HG03460 (cell line): Measurements from ENCODE around the gene JSRP1.

Experiments
- ATAC-seq: cut with Tn5 transposase; IDR thresholded peaks from one replicate; pipeline ENCODE4 v1.9.1; 2021; ENCODE audit not compliant: unreplicated experiment

Gene JSRP1

DNA sequence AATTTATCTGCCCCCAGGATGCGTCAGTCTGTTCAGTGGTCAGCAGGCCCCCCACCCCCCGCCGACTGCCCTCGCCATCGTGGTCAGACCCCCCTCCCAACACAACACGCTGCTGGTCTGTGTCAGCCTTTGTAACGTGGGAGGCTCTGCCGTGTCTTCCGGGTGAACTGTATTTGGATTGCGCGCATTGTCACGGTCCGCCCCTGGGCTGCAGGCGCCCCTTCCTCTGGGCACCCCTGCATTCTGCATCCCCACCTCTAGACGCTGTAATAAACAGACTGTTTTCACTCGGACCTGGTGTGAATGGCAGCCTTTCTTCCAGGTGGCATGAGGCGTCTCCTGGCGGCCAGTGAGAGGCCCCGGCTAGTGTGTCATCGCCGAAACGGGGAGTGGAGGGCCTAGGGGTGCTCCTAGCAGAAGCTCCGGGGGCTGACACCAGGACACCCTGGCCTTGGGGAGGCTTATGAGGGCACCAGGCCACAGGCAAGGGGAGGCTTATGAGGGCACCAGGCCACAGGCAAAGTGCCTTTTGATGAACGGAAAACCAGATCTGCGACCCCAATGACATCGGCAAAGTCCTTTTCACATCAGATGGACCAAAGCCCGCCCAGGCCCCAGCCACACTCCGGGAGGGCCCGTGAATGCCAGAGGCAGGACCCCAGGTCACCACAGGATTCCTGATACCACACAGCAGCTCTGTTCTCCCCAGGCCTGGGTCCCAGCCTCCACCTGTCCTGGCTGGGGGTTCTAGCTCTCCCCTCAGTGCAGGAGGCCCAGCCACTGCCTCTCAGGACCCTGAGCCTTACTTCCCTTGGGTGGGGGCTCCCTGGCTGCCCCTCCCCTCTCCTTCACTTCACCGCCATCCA, 23.7 kb downstream of the JSRP1 start:
- no peak for ATAC-seq

DNA sequence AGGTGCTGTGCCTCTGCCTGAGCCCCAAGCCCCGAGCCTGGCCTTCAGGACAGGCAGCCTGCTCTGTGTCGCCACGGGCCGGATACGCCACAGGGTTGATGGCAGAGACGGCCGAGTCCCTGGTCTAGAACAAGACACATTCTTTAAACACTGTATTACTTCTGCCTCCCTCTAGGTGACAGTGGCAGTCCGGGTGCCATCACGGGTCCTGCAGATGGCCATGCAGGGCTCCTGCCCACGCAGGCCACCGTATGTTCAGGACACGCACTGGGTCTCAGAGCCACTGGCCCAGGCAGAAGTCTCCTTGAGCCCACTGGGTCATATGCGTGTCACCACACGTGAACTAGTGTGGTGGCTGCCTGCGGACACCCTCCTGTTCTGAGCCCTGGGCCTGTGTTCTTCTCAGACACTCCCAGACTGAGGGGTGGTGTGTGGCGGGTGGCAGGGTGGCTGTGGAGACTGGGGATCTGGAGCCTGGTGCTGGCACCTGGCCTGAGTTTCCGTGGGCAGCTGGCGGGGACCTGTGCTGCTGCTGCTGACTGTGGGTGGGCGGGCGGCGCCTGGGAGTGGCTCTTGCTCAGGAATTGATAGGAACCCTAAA, 24.5 kb downstream of the JSRP1 start:
- no peak for ATAC-seq

DNA sequence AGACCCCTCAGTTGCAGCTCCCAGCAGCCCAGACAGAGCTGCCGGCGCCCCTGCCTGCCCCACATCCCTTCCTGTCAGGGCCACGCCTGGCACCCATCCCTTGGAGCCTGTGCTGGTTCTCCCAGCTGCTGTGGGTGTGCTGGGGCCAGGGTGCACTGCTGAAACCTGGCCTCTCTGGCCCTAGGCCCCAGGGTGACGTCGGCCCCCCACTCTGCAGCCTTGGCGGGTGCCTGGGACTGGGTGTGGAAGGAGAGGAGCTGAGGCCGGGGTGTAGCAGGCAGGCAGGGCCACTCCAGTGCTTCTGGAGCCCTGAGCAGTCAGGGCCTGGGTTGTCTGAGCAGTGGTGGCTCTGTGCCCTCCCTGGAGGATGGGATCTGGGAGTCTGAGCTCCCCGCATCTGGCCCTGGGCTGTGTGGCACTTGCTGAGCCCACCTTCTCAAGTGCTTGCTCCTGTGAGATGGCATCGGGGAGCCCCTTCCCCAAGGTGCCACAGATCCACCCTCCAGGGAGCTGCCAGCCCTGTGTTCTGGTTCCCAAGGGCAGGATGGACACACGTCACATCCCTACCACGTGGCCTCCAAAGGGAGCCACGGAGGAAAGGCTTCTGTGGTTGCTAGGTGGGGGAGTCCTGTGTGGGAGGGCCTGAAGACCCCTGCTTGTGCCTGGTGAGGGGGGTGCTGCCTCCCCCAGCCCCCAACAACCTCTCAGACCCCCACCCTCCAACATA, 25.2 kb downstream of the JSRP1 start:
- ATAC-seq = no peak

DNA sequence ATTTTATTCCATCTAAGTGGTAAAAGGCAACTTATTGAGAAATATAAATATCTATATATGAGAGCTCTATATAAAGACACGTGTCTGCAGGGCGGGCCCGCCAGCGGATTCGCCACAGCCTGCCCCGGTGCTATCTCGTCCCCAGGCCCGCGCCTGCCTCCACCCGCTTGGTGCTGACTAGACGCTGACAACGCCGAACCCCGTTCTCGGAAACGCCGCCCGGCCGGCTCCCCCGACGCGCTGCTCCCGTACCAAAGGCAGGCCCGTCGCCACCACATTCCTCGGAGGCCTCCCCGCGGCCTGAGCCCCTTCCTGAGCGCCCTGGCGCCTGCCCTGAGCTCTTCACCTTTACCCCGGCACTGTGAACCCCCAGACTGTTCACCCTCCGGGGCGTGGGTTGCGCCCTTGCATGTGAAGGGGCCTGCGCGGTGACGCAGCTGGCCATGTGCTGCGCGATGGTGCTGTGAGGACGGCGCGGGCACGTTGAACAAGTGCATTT, 26.1 kb downstream of the JSRP1 start:
- no peak for ATAC-seq

DNA sequence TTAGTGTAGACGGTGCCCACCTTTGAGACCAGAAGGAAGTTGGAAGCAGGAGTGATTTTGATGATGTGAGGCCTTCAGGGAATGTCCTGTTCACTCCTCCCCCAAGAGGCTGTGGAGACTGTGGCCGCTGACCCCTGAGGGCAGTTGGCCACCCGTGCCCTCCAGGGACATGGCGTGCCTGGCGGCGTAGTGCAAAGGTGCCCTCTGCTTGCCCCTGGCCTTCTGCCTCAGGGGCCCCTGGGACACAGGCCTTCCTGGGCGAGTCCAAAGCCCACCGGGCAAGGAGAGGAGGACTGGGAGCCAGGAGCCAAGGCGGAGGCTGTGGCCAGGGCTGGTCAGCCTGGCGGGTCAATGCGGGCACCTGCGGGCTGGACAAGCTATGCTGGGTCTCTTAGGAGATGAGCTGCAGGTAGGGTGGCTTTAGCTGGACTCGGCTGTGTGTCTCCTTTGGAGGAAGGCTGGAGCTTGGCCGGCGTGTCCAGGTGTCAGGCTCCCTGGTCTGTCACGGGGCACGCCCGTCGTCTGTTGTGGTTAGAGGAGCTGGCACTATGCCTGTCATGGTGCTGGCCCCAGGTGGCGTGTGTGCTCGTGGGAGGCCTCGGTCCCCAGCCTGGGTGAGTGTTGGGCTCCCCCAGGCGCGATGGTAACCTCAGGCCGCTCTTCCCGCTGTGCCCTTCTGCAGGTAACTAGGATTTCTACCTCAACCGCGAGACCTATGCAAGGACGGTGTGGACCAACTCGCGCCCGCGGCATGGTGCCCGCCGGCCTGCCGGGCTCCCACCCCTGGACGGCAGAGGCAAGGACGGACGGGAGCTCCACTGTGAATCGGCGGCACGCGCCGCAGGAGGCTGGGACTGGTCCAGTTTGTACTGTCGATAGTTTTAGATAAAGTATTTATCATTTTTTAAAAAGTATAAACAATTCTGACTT, 26.8 kb downstream of the JSRP1 start:
- no peak for ATAC-seq

DNA sequence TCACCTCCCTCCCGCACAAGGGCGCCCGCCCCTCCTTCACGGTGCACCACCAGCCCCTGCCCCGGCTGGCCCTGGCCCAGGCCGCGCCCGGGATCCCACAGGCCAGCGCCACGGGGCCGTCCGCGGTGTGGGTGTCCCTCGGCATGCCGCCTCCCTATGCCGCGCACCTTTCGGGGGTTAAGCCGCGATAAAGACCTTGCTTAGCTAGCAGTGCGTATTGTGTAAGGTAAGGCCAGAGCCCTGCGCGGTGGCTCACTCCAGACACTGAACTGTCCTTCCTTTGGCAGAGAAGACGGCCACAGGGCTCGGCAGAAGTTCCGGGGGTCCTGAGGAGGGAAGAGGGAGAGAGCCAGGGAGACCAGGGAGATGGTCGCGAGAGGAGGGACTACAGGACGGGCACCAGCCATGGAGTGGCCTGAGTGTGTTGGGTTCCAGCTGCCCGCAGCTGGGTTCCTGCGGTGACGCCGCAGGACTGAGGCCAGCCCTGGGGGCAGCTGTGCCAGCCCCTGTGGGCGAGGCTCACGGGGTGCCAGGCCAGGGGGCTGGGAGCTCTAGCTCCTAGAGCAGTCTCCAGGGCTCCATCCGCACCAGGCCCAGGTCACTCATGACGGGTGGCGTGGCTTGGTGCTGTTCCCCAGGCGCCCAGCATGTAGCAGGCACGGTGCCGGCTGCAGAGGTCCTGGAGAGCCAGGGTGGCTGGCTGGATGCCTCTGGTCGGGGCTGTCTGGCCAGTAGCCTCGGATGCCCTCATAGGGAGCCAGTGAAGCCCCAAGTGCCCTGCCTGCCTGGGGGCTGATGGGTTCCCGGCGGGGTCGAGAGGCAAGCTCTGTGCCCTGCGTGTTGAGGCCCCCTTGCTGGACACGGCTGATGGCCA, 27.8 kb downstream of the JSRP1 start:
- ATAC-seq = no peak

DNA sequence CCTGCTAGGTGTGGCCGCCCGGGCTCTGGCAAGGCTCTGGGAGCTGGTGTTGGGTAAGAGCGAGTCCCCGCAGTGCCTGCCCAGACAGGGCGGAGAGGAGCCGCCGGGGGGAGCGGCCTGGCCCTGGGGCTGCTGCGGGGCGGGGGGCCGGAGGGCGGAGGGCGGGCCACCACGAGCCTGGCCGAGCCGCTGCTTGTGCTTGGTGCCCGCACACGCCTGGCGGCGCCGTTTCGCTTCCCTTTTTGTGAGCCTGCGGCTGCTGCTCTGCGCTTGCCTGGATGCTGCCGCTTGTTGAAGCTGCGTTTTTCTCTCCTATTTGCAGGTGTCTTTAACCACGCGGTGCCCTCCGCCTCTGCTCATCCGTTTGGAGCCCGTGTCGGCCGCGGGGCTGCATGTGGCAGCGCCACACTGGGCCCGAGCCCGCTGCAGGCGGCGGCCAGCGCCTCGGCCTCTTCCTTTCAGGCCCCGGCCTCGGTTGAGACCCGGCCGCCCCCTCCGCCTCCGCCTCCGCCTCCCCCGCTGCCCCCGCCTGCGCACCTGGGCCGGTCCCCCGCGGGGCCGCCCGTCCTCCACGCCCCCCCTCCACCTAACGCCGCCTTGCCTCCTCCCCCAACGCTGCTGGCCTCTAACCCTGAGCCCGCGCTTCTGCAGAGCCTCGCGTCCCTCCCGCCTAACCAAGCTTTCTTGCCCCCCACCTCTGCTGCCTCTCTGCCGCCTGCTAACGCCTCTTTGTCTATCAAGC, 28.6 kb downstream of the JSRP1 start:
- no peak for ATAC-seq

DNA sequence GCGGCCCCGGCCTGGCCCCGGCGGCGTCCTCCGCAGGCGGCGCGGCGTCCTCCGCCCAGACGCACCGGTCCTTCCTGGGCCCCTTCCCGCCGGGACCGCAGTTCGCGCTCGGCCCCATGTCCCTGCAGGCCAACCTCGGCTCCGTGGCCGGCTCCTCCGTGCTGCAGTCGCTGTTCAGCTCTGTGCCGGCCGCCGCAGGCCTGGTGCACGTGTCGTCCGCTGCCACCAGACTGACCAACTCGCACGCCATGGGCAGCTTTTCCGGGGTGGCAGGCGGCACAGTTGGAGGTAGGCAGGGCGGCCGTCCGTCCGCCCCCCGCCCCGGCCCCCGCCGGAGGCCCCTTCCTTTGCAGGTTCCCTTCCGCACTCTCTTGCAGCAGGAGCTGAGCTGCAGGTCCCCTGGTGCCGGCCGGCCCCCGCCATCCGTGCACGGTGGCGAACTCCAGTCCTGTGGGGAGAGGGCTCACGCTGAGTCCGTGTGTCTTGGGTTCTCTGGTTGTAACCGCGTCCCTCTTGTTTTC, 29.3 kb downstream of the JSRP1 start:
- no peak for ATAC-seq

DNA sequence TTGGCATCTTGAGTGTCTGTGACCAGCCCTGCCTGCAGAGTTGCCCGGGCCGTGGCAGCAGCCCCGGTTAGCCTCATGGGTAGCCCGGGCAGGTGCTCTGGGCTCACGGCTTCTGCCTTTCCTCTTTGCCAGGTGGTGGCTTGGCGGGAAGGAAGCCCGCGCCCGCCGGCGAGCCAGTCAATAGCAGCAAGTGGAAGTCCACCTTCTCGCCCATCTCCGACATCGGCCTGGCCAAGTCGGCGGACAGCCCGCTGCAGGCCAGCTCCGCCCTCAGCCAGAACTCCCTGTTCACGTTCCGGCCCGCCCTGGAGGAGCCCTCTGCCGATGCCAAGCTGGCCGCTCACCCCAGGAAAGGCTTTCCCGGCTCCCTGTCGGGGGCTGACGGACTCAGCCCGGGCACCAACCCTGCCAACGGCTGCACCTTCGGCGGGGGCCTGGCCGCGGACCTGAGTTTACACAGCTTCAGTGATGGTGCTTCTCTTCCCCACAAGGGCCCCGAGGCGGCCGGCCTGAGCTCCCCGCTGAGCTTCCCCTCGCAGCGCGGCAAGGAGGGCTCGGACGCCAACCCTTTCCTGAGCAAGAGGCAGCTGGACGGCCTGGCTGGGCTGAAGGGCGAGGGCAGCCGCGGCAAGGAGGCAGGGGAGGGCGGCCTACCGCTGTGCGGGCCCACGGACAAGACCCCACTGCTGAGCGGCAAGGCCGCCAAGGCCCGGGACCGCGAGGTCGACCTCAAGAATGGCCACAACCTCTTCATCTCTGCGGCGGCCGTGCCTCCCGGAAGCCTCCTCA, 30.0 kb downstream of the JSRP1 start:
- no peak for ATAC-seq

DNA sequence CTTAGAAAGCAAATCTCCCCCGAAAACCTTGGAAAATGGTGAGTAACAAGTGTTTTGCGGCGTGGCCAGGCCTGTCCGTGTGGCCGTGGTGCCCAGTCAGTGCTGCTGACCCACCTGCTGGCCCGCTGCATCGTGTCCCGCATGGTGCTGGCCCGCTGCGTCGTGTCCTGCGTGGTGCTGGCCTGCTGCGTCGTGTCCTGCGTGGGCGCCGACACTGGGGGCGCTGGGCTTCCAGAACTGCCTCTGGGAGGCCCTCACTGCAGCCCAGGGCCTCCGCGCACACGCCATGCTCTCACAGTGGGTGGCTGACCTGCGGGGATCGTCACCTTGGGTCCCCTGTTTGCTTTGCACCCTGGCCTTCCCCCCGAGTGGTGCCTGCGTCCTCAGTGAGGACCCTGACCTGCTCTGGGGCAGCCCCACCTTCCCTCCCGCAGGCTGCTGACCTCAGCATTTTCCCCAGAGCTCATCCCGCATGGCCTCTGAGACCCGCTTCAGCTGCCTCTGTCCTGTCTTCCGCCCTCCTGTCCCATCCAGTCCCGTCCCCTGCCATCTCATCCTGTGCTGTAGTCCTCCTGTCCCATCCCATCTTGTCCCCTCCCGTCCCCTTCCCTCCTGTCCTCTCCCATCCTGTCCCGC, 30.7 kb downstream of the JSRP1 start:
- ATAC-seq = no peak

DNA sequence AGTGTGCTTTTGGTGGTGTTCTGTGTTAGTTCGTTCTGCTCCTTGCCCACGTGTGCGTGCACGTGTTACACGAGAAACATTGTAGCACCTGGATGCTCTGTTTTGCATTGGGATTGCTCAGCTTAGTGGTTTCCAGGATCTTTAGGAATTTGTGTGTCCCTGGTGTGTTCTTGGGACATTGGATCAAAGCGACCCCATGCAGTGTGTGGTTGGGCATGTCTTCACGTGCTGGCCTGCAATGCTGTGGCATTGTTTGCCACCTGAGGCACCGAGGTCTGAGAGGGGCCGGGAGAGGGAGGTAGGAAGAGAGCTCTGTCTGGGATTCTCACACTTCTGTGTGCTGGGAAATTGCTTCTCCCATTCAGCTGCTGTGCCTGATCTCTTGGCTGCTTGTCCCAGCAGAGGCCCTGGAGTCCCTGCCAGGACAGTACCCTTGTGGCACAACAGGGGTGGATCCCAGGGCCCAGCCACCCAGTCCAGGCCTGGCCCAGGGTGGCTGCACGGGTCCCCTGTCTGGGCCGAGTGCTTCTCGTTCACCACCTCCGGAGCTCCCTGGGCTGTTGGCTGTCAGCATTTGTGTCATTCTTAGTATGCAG, 31.4 kb downstream of the JSRP1 start:
- ATAC-seq = no peak

DNA sequence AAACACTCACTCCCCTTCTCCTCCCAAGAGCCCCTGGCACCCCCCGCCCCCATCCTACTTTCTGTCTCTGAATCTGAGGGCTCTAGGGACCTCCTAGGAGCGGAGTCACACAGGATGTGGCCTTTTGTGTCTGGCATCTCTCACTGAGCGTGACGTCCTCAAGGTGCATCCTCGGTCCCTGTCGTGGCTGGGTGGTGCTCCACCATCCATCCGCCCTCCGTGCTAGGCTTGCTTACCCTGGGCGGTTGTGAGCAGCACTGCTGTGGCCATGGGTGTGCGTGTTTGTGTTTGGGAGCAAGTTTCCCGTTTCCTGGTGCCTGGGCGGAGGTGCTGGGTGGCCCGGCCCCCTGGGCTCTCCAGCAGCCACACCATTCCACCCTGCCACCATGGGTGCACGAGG, 32.3 kb downstream of the JSRP1 start:
- ATAC-seq = no peak

DNA sequence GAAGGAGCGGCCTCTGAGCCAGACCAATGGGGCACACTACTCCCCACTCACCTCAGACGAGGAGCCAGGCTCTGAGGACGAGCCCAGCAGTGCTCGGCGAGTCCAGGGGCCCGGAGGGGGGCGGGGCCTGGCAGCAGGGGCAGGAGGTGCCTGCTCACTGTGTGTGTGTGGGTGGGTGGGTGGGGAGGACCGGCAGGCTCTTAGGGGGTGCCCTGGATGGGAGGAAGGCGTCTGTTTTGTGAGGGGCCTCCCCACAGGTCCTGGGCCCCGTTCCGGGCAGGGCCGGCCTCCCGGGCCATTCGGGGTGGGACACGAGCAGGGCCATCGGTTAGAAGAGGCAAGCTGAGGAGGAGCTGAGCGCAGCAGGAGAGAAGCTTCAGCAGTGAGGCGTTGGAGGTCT, 32.8 kb downstream of the JSRP1 start:
- no peak for ATAC-seq

DNA sequence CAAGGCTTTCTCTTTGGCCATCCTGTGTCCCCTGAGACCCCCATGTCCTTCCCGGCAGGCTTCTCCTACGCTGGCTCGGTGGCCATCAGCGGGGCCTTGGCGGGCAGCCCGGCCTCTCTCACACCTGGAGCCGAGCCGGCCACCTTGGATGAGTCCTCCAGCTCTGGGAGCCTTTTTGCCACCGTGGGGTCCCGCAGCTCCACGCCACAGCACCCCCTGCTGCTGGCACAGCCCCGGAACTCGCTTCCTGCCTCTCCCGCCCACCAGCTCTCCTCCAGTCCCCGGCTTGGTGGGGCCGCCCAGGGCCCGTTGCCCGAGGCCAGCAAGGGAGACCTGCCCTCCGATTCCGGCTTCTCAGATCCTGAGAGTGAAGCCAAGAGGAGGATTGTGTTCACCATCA, 34.3 kb downstream of the JSRP1 start:
- ATAC-seq = no peak

DNA sequence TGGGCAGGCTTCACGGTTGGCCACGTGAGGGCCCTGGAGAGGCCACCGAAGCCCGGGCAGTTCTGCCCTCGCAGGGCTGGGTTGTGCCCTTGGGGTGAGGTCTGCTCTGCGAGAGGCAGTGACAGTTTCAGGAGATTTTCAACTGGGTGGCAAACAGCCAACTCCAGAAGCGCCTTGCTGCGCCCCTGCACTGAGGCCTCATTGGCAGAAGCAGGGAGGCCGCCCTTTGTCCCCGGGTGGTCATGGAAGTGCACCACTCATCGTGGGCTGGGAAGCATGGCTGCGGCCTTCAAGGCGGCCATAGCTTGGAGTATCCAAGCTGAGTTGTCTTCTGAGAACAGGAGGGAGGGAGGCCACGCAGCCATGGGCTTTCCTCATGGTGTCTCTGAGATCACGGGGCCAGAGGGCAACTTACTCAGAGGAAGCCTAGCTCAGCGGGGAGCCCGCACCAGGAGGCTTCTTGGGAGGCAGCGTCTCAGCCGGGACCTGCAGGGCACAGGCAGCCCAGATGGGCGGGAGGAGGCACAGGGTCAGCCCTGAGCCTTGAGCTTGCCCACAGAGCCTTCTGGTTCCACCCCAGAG, 34.9 kb downstream of the JSRP1 start:
- no peak for ATAC-seq

DNA sequence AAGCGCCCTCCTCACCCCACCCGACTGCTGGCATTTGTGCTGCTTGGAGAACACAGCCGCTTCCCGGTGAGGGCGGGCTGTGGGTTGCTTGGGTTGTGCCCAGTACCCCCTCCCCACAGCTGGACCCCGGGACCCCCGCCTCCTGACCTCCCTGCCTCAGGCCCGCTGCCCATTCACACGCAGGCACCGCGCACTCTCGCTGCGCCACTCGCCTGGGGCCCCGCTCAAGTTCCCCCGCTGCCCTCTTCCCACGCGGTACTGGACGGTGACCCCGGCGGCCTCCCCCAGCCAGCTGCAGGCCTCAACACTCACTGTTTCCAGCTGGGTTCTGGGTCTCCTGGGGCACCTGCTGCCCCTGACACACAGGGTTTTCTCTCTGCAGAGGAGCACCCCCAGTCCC, 36.5 kb downstream of the JSRP1 start:
- ATAC-seq = no peak

DNA sequence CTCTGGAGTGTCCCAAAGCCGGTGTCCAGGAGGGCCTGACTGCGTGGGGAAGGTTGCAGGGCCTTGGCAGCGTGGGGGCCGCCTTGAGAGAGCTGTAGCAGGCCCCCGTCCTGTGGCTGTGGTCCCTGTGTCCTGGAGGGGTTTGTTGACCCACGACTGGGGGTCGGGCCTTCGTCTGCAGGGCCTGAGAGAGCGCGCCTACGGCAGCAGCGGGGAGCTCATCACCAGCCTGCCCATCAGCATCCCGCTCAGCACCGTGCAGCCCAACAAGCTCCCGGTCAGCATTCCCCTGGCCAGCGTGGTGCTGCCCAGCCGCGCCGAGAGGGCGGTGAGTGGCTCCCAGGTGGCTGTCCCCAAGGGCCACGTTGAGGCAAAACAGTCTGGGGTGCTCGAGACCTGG, 38.6 kb downstream of the JSRP1 start:
- no peak for ATAC-seq
